Stimulated activated CD4-positive, alpha-beta T cell treated with anti-CD3 and anti-CD28 coated beads, Interleukin-12 subunit alpha, Interleukin-12 subunit beta, amount 100 ng/mL, for 48 hours (primary cell): ENCODE data around the gene SLC12A8.

Experiments
- DNase-seq, 3 donors: peaks; one replicate each; pipeline ENCODE4 v3.0.0-alpha.2; 2020; ENCODE audit warnings: low read depth in 2 of 3, low spot score in 1 of 3

Gene SLC12A8

DNA sequence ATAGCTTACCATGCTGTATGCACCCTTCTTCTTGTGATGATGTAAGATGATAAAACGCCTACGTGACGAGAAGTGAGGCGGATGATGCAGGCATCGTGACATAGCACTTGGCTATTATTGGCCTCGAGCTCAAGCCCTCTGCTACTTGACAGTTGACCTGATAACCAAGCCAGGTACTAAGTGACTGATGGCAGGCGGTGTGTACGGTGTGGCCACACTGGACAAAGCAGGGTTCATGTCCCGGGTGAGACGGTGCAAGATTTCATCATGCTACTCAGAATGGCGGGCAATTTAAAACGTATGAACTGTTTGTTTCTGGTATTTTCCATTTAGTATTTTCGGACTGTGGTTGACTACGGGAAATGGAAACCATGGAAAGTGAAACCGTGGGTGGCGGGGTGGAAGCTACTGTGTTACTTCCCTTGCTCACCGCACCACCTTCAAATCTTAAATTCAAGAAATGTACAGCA lies 57.7 kb downstream of the SLC12A8 start:
- peak in 2 of 3 donors; percentile 36 to 48 for DNase-seq

- no peak for DNase-seq
Measured at GRCh38 chr3:125154110-125154509, 58.4 kb downstream of the SLC12A8 start.

GRCh38 chr3:125152951-125153350 lies 59.6 kb downstream of the SLC12A8 start:
- DNase-seq, result no peak

DNA sequence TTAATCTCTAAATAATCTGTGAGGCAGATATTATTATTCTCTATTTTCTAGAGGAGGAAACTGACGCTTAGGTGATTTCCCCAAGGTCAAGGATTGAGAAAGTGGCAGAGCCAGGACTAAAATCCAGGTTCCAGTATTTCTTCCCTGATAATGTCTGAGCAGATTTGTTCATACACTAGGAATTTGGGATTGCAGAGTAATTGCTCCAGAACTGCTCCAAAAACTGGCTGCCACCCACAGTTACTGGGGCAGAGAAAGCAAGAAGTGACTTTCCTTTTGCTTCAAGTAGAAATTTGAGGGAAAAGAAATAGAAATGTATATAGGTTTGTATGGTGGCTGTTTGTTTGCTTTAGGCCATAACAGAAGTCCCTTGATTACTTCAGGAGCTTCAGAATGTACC lies 60.6 kb downstream of the SLC12A8 start:
- DNase-seq, result no peak

DNA sequence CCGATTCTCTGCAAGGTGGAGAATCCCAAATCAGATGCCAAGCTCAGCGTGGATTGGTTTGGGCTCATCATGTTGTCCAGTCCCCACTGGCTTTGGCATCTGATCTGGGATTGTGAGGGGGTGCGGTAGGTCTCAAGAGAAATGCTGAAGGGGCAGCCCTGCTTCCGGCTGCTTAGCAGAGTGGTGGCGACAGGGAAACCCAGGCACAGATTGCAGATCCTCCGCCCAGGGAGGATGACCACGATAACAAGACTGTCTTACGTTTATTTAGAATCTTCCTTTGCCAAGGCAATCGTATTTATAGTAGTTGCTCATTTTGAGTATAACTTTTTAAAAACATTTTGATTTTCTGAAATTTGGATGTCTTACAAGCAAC lies 61.1 kb downstream of the SLC12A8 start:
- DNase-seq, result no peak

- peak; percentile 37 to 83 (median 40) for DNase-seq
Measured at GRCh38 chr3:125150525-125151441, 61.8 kb downstream of the SLC12A8 start.

GRCh38 chr3:125149462-125149861 lies 63.1 kb downstream of the SLC12A8 start:
- no peak for DNase-seq

- DNase-seq, result no peak
Measured at GRCh38 chr3:125148836-125149235, 63.7 kb downstream of the SLC12A8 start.

GRCh38 chr3:125148016-125148812 lies 64.3 kb downstream of the SLC12A8 start:
- DNase-seq, result no peak

GRCh38 chr3:125147491-125147820 lies 65.1 kb downstream of the SLC12A8 start:
- DNase-seq, result no peak

DNA sequence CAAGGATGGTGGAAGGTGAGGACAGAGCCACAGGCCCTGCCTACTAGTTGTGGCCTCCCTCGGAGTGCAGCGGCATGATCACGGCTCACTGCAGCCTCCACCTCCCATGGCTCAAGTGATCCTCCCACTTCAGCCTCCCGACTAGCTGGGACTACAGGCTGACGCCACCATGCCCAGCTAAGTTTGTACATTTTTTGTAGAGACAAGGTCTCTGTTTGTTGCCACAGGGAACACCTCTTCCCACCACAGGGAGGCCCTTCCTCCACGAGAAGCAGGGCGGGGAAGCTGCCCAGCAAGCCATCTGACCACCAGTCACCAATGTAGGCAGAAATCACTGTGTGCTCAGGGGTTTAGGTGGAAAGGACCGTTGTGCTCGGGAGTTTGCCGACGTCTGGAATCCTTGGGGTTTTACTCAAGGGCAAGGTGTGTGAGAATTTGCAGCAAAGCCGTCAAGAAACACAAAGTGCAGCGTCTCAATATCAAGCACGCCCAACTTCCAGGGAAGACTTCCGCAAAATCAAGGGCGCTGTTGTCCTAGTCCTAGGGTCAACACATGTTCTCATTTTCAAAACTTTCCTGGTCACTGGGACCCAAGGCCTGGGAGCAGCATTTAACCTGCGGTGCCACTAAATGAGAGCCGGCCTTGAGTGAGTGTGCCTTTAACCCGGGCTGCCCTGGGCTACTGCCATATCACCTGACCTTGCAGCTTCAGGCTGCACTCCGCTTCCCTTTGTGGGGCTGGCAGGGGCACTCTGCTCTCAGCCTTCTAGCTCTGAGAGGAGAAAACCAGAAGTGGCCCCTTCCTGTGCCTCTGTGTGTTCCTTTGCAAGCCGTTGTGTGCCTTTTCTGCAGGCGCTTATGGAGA lies 65.7 kb downstream of the SLC12A8 start:
- DNase-seq, result no peak

DNA sequence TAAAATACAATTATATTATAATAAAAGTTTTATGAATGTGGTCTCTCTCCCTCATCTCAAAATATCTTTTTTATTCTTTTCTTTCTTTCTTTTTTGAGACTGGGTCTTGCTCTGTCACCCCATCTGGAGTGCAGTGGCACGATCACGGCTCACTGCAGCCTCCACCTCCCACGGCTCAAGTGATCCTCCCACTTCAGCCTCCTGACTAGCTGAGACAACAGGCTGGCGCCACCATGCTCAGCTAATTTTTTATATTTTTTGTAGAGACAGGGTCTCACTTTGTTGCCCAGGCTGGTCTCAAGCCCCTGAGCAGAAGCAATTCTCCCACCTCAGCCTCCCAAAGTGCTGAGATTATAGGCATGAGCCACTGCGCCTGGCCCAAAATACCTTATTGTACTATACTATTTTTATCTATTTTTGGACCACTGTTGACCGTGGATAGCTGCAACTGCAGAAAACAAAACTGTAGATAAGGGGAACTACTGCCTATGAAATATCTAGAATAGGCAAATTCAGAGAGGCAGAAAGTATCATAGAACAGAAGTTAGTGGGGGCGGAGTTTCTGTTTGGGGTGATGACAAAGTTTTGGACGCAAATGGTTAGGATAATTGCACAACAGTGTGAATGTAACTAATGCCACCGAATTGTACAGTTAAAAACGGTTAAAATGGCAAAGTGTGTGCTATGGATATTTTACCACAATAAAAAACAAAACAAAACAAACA lies 66.6 kb downstream of the SLC12A8 start:
- DNase-seq, result no peak

DNA sequence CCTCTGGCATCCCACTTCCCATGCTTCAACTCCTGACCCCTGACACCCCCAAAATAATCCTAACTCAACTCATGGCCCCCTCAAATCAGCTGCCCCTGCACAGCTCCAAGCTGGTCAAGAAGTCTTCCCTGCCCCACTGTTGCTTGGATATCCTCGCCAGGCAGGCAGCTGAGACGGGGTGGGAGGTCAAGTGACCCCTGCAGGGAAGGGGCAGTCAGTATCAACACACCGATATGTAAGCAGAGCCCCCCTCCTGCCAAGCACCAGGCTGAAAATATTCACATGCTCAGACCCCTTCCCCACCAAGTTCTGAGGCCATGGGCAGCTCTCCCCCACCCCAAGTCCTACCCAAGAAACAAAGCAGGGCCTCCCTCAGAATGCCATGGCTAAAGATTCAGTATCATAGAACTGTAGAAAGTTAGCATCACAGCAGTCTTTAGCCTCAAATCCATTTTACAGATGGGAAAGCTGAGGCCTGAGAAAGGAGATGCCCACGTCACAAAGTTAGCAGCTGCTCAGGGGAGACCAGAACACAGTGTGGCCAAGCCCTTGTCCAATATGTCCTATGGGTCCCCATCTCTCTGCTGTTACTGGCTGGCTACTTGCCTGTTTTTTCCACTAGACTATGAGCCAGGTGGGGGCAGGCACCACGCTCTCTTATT lies 67.8 kb downstream of the SLC12A8 start:
- no peak for DNase-seq

DNA sequence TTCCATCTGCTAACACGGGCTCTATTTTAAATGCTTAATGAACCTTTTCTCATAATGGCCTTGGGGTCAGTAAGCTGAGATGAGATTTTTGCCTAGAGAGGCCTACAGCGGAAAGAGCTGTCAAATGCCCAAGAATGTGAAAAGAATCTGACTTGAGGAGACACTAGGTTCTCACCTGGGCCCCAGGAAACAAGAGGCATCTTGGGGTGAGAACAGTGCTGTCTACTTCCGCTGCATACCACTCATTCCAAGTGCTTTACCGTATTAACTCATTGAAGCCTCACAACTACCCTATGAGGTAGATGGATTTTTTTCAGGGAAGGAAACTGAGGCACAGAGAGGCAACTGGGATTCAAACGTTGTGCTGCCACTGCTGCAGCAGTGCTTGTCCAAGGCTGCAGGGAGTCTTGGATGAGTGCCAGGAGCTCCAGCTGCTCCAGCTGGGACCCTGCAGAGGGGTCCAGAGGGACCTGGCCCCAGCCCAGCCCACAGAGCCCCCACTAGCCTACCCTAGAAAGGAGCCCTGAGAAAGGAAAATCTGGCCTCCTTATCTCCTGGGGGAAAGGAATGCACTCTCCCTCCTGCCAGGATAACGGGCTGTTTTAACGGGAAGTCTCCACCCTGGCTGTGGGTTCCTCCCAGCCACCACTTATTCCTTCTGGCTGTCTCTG lies 68.4 kb downstream of the SLC12A8 start:
- DNase-seq, result no peak

GRCh38 chr3:125143538-125143937 lies 69.0 kb downstream of the SLC12A8 start:
- no peak for DNase-seq

DNA sequence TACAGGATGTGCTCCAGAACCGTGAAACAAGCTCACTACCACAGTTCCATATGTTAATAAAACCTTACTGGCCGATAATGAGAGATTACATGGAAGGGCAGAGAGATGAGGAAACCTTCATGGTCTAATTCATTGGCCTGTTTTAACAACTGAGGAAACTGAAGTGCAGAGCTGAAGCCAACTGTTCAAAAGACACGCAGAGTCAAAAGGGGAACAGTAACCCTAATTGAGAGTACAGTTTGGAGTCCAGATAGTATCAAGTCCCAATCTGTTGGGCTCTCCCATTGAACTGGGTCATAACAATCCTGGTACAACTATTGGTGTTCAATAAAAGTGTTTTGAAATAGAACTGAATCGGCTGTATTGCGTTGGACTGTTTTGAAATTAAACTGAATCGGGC lies 69.6 kb downstream of the SLC12A8 start:
- DNase-seq, result no peak

DNA sequence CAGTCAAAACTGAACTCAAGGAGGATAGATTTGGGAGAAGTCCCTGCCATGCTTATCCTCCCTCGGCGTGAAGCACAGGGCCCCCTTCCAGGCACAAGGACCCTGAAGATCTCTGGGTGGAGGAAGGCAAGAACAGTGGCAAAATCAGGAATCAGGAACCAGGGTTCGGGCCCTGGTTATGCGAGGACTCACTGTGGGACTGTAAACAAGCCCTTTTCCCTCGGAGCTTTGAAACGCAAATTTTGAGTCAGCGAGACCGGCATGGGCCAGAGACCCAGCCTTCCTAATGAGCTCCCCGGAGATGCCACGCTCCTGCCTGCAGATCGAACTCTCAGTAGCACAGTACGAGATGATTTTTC lies 70.1 kb downstream of the SLC12A8 start:
- DNase-seq, result no peak

DNA sequence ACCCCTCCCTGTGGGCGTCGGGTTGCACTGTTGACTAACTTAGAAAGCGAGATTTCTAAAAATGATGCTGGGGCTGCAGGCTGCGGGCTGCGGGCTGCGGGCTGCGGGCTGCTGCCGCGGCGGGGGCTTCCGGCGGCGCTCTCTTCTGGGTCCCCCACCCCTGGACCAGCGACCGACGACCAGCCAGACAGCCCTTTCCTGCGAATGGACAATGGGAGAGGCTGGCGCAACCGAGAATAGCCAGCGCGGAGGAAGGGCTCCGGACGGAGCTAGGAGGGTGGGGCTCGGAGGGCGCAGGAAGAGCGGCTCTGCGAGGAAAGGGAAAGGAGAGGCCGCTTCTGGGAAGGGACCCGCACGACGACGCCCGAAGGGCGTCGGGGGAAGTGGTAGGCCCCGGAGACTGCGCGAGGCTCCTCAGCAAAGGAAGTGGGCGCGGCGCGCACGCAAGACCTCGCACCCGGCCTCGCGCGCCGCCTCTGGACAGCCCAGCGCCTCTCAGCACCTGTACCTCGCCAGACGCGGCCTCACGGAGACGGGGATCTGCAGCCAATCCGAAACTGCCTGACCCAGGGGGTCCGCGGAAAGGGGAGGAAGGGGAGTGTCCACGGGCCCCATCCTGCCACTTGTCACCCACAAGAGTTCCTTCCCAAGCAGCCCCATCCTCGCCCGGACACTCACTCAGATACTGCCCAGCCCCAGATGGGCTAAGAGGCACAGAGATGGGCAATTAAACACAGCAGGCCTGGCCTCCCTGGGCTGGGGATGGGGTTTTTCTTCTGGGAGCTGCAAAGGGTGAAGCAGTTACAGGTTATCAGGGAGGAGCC lies 70.7 kb downstream of the SLC12A8 start:
- peak; percentile 51 to 68 (median 63) for DNase-seq
